ENCODE results near the gene NPDC1. TPM values are rescaled to one million over a fixed set of nuclear protein-coding genes. Genes with fewer than 3 reads are reported as not detected.

NPDC1 gene
- total RNA-seq, 1 donor = 23.8 TPM

DNA sequence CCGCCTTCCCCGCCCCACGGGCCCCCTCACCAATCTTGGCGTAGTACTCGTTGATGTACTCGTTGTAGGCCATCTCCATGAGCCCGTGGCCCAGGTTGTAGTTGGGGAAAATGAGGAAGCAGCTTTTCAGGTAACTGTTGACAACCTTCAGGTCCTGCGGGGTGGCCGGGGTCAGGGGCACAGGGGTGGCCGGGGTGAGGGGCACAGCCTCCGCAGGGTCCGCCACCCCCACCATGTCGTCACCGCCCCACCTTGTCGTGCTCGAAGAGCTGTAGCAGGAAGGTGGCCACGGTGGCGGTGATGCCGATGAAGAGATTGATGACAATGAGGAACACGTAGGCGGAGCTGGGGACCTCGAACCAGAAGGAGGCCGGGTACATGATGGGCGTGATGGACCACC lies 34.8 kb downstream of the NPDC1 start:
- DNase-seq (ENCODE audit: low read depth) = no peak
- TF ChIP-seq, protein P1, sequence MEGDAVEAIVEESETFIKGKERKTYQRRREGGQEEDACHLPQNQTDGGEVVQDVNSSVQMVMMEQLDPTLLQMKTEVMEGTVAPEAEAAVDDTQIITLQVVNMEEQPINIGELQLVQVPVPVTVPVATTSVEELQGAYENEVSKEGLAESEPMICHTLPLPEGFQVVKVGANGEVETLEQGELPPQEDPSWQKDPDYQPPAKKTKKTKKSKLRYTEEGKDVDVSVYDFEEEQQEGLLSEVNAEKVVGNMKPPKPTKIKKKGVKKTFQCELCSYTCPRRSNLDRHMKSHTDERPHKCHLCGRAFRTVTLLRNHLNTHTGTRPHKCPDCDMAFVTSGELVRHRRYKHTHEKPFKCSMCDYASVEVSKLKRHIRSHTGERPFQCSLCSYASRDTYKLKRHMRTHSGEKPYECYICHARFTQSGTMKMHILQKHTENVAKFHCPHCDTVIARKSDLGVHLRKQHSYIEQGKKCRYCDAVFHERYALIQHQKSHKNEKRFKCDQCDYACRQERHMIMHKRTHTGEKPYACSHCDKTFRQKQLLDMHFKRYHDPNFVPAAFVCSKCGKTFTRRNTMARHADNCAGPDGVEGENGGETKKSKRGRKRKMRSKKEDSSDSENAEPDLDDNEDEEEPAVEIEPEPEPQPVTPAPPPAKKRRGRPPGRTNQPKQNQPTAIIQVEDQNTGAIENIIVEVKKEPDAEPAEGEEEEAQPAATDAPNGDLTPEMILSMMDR (IDR thresholded peaks at IDR 0.05; ENCODE audit: insufficient read depth, low read length) = no peak
- no peak overlapping the region for H3K4me3 ChIP-seq (ENCODE audit: low read depth, low read length)

DNA sequence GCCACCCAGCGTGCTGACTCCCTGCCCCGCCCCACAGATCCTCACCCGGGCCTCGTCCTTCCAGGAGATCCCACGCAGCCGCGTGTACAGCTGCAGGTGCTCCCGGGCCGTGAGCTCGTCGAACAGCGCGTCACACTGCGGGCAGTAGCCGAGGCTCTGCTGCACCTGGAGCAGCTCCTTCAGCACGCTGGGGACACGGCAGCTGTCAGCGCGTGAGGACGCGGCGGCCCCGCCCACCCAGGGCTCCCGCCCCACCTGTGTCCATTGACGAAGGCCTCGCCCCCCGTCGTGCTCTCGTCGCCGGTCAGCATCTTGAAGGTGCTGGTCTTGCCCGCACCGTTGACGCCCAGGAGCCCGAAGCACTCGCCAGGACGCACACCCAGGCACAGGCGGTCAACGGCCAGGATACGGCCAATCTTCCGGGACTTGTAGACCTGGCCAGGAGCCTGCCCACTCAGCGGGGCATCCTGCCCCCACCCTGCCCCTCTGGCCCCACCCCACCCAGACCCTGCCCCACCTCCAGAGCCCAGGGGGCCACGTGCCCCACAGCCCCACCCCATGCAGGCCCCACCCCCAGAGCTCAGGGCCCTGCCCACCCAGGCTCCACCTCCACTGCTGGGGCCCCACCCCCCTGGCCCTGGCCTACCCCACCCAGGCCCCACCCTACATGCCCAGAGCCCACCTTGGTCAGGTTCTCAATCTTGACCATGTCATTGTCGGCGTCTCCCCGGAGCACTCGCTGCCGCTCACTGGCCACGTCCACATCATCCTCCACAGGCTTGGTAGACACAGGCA lies 35.8 kb downstream of the NPDC1 start:
- TF ChIP-seq, protein P1 (IDR thresholded peaks at IDR 0.05; ENCODE audit: insufficient read depth, low read length) = no peak

DNA sequence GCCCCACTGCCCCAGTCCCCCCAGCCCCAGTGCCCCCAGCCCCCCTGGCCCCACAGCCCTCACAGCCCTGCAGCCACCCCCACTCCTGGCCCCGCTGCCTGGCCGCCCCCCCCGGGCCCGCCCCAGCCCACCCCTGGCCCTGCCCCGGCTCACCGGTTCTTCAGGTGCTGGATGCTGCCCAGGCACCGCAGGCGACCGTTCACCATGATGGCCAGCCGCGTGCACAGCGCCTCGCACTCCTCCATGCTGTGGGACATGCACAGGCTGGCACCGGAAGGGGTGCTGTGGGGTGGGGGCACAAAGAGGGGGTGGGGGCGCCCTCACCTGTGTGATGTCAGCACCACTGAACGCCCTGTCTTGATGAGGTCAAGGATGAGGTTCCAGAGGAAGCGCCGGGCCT lies 36.8 kb downstream of the NPDC1 start:
- H3K4me3 ChIP-seq (ENCODE audit: low read depth, low read length) = no peak overlapping the region
- no peak for DNase-seq (ENCODE audit: low read depth)
- TF ChIP-seq, protein P1 (IDR thresholded peaks at IDR 0.05; ENCODE audit: insufficient read depth, low read length) = no peak

More for the DNA sequence above, 35.8 kb downstream of the NPDC1 start:
- no peak for DNase-seq (ENCODE audit: low read depth)
- no peak overlapping the region for H3K4me3 ChIP-seq (ENCODE audit: low read depth, low read length)

DNA sequence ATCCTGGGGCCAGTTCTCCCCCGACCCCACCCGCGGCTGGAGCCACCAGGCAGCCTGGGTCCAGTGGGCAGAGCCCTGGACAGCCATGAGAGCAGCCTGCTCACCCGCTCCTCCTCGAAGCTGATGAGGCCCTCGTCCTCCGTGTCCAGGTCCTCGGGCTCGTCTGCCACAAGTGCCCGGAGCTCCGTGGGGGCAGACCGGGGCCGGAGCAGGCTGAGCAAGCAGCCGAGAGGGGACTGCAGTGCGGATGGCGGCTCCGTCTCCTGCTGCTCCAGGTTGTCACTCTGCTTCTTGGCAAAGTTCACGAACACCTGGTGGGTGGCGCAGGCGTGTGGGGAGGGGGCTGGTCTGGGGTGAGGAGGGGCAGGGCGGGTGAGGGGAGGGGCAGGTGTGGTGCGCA lies 37.7 kb downstream of the NPDC1 start:
- TF ChIP-seq, protein P1 (IDR thresholded peaks at IDR 0.05; ENCODE audit: insufficient read depth, low read length) = no peak

DNA sequence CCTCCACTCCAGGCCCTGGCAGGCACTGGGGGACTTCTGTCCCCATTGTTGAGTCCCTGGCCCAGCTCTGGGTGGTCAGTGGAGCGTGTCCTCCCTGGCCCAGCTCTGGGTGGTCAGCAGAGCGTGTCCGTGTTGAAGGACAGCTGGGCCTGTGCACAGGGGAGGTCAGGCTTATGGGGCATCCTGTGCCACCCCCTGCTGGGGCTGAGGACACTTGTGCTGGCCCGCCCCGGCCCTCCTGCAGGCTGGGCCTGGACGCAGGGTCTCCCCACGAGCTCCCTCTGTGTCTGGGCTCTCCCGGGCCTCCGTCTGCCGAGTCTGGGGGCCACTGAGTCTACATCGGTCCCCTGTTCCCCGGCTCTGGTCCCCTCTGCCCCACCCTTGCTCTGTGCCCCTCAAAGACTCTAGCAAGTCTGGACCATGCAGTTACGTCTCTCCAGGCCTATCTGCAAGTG lies 38.1 kb downstream of the NPDC1 start:
- DNase-seq (ENCODE audit: low read depth) = no peak
- H3K4me3 ChIP-seq (ENCODE audit: low read depth, low read length) = no peak overlapping the region
- TF ChIP-seq, protein P1 (IDR thresholded peaks at IDR 0.05; ENCODE audit: insufficient read depth, low read length) = no peak

More for the DNA sequence above, 37.7 kb downstream of the NPDC1 start:
- H3K4me3 ChIP-seq (ENCODE audit: low read depth, low read length) = no peak overlapping the region
- DNase-seq (ENCODE audit: low read depth) = no peak

DNA sequence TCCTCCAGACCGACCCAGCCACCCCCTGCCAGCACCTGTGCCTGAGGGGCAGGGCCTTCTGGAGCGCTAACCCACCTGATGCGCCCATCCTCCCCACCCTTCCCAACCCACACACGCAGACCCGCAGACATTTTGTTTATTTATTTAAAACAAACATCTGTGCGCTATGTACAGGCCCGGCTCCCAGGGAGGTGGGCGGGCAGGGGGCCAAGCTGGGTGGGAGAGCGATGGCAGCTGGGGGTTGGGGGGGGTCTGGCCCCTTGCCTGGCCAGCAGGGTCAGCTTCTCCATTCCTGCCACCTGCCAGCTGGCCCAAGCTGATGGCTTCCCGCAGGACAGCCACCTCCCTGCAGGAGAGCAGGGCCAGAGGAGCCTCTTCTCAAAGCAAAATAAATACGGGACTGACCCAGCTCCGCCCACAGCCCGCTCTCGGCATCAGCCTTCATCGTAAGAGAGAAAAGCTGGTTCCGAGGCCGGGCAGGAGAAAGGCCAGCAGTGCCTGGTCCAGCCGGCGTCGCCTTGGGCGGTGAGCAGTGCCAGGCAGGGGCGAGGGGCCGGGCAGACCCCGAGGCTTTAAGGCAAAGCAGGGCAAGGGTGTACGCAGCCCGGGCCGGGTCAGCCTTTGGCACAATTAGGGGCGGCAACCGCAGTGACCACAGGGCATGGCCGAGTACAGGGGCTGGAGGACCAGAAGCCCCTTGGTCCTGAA lies 38.7 kb downstream of the NPDC1 start:
- DNase-seq (ENCODE audit: low read depth) = no peak
- TF ChIP-seq, protein P1 (IDR thresholded peaks at IDR 0.05; ENCODE audit: insufficient read depth, low read length) = no peak
- H3K4me3 ChIP-seq (ENCODE audit: low read depth, low read length) = no peak overlapping the region

Measured in fibroblast of the aortic adventitia (primary cell).